Lower lobe of right lung (tissue), 2 donors: ENCODE measurements around the gene PPIF. TPM values are rescaled to one million over a fixed set of nuclear protein-coding genes. Genes with fewer than 3 reads are reported as not detected.

ENCODE experiments used
- ATAC-seq, 2 donors: fragments of 200-7000 bp; cut with Tn5 transposase; one replicate each; pipeline ENCODE4 v1.9.1; 2020 to 2022; ENCODE audit warnings: mild to moderate bottlenecking in 2 of 2, moderate library complexity in 2 of 2
- DNase-seq: peaks from one replicate; pipeline ENCODE4 v3.0.0-alpha.2; 2020
- H3K27ac ChIP-seq: fragments of 200-600 bp; one replicate; pipeline ENCODE4 v1.8.0; 2022
- H3K27me3 ChIP-seq: fragments of 200-600 bp; one replicate; pipeline ENCODE4 v1.8.0; 2022; ENCODE audit warnings: low read depth
- H3K36me3 ChIP-seq: fragments of 200-600 bp; one replicate; pipeline ENCODE4 v1.8.0; 2022; ENCODE audit warnings: mild to moderate bottlenecking
- H3K4me1 ChIP-seq: fragments of 200-600 bp; one replicate; pipeline ENCODE4 v1.8.0; 2022
- H3K4me3 ChIP-seq: fragments of 200-600 bp; one replicate; pipeline ENCODE4 v1.8.0; 2022; ENCODE audit warnings: mild to moderate bottlenecking
- H3K9me3 ChIP-seq: fragments of 200-600 bp; one replicate; pipeline ENCODE4 v1.8.0; 2022
- intact Hi-C: fragments of 100-400 bp; cut with DNase I; formaldehyde crosslinking; loops from one replicate; pipeline ENCODE4 v1.11.0; 2022
- total RNA-seq: library from RNA; stranded (reverse); fragmentation: NEBNext Ultra II Directional; extraction: Animal tissue kit (Norgen Biotek cat#: 25700); gene quantifications from one replicate; pipeline ENCODE4 v1.2.1, GENCODE V29; 2021
- TF ChIP-seq, protein P1 (sequence below): fragments of 200-600 bp; IDR thresholded peaks from one replicate; pipeline ENCODE4 v1.8.0; 2022; ENCODE audit warnings: antibody characterized with exemption, mild to moderate bottlenecking
- donor health status: DM: no; HTN: yes; CAD: no; lungs with severe emphysema.

PPIF gene
- total RNA-seq, 1 donor from 2014 or later: 28.5 TPM

- intact Hi-C loops: no loop called here
- Histone ChIP-seq H3K27me3 (no peaks in the 10 kb centered on the region), H3K4me3 (peak overlapping the region; percentile 7), H3K27ac (peak overlapping the region; percentile 82), H3K4me1 (peaks cover 100% of the 10 kb centered on the region), H3K36me3 (no peaks in the 10 kb centered on the region), H3K9me3 (no peaks in the 10 kb centered on the region)
- DNase-seq: peak; percentile 19
- TF ChIP-seq, protein P1, sequence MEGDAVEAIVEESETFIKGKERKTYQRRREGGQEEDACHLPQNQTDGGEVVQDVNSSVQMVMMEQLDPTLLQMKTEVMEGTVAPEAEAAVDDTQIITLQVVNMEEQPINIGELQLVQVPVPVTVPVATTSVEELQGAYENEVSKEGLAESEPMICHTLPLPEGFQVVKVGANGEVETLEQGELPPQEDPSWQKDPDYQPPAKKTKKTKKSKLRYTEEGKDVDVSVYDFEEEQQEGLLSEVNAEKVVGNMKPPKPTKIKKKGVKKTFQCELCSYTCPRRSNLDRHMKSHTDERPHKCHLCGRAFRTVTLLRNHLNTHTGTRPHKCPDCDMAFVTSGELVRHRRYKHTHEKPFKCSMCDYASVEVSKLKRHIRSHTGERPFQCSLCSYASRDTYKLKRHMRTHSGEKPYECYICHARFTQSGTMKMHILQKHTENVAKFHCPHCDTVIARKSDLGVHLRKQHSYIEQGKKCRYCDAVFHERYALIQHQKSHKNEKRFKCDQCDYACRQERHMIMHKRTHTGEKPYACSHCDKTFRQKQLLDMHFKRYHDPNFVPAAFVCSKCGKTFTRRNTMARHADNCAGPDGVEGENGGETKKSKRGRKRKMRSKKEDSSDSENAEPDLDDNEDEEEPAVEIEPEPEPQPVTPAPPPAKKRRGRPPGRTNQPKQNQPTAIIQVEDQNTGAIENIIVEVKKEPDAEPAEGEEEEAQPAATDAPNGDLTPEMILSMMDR: no peak
- ATAC-seq: no peak
Measured at GRCh38 chr10:79402951-79403350, 55.7 kb downstream of the PPIF start.

GRCh38 chr10:79403441-79404230 is 56.4 kb downstream of the PPIF start:
- Histone ChIP-seq H3K4me1 (peaks cover 100% of the 10 kb centered on the region), H3K36me3 (no peaks in the 10 kb centered on the region), H3K4me3 (peak overlapping the region; percentile 7), H3K27ac (peak overlapping the region; percentile 82), H3K27me3 (no peaks in the 10 kb centered on the region), H3K9me3 (no peaks in the 10 kb centered on the region)
- TF ChIP-seq, protein P1: no peak
- peak; percentile 57 for DNase-seq
- intact Hi-C loops: no loop called here
- ATAC-seq: peak in 1 of 2 donors; percentile 2

- Histone ChIP-seq H3K4me3 (no peak overlapping the region), H3K27ac (peak overlapping the region; percentile 82), H3K4me1 (peaks cover 100% of the 10 kb centered on the region), H3K36me3 (no peaks in the 10 kb centered on the region), H3K9me3 (no peaks in the 10 kb centered on the region), H3K27me3 (no peaks in the 10 kb centered on the region)
- TF ChIP-seq, protein P1: no peak
- ATAC-seq: peak; percentile 36 to 41
- peak; percentile 50 for DNase-seq
- intact Hi-C loops: no loop called here
Measured at GRCh38 chr10:79404231-79404609, 57.0 kb downstream of the PPIF start.

DNA sequence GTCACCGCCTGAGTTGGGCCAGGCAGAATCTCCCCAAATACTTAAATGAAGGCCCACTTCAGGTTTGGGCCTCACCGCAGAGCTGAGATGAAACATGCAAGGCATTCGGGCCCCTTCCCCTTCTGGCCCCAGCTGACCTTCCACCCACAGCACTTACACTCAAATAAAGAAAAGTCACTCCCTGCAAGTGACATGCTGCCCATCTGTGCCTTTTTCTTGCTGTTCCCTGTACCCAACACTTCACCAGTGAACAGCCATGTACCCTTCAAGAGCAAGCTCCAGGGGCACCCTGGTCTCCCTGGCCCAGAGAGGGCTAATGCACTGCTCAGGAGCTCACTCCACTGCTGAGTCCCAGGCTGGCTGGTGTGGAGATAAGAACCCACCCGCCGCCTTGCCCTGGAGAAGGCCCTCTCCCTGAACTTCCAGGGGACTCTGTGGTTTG is 57.4 kb downstream of the PPIF start:
- Histone ChIP-seq H3K27ac (peak overlapping the region; percentile 82), H3K9me3 (no peaks in the 10 kb centered on the region), H3K27me3 (no peaks in the 10 kb centered on the region), H3K36me3 (no peaks in the 10 kb centered on the region), H3K4me1 (peaks cover 100% of the 10 kb centered on the region), H3K4me3 (no peak overlapping the region)
- peak; percentile 28 for DNase-seq
- TF ChIP-seq, protein P1: no peak
- intact Hi-C loops: no loop called here
- no peak for ATAC-seq

Other genes with a start within 250 kb of the PPIF start
- gene ZCCHC24, start 98.2 kb downstream of the PPIF start, total RNA-seq: 34.7 TPM
- not detected for gene EIF5AL1, start 165.1 kb downstream of the PPIF start, total RNA-seq
- 14,717 TPM for gene SFTPA2, start 212.9 kb downstream of the PPIF start, total RNA-seq